NCI-H1694 (cell line): ENCODE data around the gene C9orf153.
"Not testable (repeated sequence)": the region's sequence is repeated elsewhere in the genome, so short reads cannot be mapped to it uniquely, and the experiment has no call there.

Experiments
- DNase-seq: peaks from one replicate; lab custom pipeline; 2025; lab: John Stamatoyannopoulos, UW

Gene C9orf153

DNA sequence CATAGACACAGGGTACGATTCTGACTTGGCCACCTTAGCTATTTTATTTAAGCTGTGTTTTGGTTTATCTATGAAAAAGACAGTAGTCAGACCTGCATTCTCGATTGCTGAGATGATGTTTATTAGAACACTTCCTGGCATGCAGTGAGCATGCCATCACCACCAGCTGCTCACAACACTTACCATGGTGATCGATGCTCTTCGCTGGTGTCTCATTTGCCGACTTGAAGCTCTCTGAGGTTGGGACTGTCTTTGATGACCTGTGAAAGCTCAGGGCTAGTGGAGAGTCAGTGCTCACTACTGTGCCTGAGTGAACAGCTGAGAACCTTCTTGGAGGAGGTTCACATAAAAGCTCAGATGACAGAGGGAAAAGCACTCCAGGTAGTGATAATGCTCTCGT, 4.4 kb upstream of the C9orf153 start:
- DNase-seq: no peak

DNA sequence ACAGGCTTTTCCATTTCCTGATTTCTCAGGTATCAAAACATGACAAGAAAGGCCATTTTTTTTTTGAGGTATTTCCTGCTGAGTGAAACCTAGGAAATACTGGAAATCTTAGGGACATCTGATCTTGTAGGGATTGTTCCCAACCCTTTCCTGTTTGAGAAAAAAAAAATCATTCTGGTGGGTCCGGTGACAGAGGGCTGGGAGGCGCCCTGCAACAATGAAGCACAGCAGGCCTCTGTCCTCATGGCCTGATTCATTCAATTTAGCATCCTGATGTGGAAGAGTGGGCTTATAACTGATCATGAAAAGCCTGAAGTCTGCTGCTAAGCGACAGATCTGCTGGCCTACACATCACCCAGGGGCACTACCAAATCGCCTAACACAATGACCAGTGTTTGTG, 3.0 kb upstream of the C9orf153 start:
- no peak for DNase-seq

DNA sequence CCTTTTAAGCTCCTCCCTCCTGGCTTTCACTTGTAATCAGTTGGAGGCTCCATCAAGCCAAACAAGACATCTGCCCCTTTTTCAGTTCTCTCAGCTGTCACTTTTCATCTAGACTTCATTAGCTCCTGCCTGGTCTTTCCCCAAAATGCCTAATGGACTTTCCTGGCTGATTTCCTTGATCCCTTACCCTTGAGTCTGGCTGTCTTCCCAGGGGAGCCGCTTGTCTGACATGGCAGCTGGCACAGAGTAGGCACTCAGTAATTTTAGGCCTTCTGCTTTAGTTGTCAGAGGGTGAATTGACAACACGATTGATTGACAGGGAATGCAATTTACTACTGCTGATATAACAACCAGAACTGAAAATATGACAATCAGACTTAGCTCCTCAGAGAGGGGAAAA, 2.1 kb downstream of the C9orf153 start:
- DNase-seq: peak; percentile 40

DNA sequence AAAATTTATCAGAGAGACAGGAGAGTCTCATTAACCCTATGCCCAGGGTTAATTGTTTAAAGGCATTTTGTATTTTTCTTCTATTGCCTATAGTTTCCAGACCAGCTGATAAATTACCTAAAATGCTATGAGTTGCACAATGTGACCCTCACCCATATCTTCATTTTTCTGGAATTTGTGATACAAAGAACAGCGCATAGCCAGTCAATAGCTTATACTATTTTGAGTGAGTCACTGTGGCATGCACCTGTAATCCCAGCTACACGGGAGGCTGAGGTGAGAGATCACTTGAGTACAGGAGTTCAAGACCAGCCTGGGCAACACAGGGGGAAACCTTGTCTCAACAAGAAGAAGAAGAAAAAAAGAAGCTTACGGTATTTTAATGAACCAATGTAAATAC, 2.8 kb downstream of the C9orf153 start:
- DNase-seq: no peak

DNA sequence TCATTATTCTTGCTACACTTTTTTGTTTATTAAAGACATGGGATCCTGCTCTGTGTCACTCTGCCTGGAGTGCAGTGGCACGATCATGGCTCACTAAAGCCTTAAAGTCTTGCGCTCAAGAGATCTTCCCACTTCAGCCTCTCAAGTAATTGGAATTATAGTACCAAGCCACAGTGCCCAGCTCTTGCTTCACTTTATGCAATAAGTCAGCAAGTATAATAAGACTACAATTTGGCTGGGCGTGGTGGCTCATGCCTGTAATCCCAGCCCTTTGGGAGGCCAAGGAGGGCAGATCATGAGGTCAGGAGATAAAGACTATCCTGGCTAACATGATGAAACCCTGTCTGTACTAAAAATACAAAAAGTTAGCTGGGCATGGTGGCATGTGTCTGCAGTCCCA, 5.9 kb downstream of the C9orf153 start:
- no peak for DNase-seq

DNA sequence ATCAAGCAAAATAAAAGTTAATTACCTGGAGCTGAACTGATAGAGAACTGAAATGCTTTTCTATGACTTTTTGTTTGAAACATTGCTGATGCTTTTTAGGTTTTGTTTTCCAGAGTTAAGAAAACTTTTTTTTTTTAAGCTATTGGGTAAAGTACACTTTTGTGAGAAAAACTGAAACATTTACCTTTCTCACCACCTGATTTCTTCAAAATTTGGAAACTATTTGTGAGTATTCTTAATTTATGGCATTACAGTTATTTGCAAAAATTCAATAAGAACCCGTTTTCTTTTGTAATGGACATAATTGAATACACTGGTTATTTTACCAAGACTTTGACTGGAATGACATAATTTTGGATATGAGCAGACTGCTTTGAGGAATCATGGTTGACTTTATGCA, 6.6 kb downstream of the C9orf153 start:
- DNase-seq: no peak

DNA sequence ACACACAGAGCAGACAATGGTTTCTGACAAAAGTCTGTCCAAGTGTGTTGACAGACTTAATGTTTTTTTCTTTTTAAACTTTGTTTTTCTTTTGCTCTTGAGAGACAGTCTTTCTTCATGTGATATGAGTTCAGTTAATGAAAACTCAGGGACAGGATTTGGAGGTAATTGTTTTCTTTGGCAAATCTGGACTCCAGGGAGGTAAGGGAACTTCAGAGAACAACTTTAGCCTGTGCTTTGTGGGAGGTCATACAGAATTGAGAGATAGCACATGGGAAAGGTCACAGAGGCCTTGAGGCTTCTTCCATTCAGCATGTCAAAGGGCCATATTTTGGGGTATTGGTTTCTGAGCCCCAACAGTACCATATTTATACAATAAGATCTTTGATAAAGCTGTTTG, 9.3 kb downstream of the C9orf153 start:
- no peak for DNase-seq

DNA sequence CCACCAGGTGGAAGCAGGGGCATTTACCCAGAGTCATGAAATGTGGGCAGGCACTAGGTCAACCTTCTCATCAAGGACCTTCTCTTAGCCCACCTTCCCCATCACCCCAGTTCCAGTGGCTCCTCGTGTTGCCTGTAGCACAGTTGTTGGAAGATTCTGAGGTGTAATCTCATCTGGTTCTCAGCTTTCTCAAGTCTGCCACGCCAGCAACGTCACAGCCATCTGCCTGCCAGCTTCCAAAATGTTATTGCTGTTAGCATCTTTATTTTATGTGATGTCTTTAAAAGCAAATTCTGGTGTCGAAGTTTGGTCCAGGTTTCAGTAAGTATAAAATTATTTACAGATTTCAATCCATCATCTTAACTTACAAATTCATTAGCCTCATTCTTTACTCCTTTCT, 10.7 kb downstream of the C9orf153 start:
- DNase-seq: no peak

DNA sequence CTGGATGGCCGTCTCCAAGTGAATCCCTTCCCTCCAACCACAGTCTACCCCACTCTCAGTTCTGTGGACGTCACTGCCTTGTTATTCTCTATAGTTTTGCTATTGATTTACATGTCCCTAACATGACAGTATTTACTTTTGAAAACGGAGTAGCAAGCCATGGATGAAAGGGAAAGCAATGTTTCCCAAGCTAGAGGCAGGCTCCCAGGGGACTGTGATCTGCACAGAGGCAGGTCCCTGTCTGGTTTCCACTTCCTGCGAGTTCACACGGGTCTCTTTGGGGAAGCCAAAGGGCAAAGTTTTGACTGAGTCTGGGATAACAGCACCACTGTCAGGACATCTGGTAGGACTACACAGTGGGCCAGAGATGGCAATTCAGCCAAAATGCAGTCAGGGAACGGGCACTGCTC, 12.7 kb downstream of the C9orf153 start:
- DNase-seq: no peak

DNA sequence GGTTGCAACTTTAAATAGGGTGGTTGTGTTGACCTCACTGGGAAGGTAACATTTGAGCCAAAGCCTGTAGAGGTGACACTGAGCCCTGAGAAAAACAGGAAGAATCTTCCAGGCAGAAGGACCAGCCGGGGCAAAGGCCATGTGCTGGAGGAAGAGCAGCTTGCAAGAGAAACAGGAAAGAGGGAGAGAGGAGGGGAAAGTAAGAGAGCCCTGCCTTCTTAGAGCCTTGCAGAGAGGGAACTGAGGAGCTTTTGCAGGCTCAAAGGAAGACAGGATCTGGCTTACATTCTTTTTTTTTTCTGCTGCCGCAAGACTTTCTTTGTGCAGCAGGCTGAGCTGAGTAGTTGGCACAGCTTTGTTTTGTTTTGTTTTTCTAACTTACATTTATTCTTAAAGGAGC, 17.4 kb downstream of the C9orf153 start:
- no peak for DNase-seq

DNA sequence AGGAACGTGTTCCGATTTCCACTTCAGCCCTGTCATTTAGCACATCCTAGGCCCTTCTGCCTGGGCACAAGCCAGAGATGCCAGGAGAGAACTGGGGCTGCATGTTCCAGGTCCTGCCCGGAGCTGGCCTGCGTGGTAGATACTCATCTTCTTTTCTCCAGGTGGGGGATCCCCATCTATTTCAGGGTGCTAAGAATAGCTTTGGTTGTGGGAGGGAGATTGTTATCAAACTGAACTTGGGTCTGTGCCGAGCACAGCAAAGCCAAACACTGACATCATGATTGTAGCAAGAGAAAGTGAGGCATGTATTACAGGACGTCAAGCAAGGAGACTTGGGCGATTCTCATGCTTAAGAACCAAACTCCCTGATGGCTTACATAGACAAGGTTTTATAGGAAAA, 18.2 kb downstream of the C9orf153 start:
- DNase-seq: no peak

DNA sequence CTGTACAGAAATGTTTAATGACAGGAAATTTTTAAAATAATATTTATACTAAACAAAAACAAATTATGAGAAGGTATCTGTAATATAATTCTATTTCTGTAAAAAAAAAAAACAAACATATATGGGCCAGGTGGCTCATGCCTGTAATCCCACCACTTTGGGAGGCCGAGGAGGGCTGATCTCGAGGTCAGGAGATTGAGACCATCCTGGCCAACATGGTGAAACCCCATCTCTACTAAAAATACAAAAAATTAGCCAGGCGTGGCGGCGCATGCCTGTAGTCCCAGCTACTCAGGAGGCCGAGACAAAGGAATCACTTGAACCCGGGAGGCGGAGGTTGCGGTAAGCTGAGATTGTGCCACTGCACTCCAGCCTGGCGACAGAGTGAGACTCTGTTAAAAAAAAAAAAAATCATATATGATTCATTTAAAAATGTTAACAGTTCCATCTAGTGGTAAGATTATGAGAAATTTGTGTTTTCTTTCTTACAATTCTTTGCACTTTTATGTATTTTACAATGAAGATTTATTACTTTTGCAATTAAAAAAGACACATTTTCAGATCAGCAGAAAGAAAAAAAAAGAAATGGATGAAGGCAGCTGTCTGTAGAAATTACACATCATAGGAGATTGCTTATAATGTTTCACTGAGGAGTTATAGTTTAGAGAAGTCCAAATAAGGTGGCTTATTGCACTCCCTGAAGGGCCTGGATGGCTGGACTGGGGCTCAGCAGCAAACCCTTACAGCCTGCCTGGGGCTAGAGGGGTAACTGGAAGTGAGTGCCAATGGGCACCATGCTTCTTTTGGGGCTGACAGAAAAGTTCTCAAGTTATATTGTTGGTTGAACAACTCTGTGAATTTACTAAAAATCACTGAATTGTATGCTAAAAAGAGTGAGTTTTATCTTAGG, 20.3 kb downstream of the C9orf153 start:
- DNase-seq: no peak

DNA sequence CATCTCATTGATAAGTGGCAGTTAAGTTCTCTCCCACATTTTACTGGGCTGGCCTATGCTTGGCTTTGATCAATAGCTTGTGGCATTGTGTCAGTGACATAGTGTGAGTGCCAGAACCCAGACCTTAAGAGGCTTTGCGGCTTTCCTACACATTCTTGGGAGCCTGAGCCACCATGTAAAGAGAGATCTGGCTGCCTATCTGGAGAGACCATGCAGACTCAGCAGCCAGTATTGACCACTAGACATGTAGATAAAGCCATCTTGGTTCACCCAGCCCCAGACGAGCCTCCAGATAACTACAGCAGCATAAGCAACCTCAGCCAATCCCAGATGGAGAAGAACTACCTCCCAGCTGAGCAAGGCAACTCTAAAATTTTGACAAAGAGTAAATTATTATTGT, 28.6 kb downstream of the C9orf153 start:
- no peak for DNase-seq

DNA sequence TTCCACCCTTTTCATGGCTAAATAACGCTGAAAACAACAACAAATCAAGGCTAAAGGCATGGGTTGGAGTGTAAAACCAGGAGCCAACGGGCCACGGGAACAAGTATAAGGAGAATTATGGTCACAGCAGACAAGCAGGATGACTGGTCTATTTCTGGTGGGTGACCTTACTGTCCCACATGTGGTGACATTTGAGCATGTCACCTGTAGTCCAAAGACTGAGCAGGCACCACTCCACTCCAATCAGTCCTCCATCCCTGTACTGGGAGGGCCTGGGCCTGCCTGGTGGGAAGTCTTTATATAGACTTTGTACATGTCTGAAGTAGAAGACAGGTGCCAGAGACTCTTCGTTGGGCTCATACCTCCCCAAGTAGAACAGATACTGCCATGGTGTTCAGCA, 36.8 kb downstream of the C9orf153 start:
- no peak for DNase-seq

DNA sequence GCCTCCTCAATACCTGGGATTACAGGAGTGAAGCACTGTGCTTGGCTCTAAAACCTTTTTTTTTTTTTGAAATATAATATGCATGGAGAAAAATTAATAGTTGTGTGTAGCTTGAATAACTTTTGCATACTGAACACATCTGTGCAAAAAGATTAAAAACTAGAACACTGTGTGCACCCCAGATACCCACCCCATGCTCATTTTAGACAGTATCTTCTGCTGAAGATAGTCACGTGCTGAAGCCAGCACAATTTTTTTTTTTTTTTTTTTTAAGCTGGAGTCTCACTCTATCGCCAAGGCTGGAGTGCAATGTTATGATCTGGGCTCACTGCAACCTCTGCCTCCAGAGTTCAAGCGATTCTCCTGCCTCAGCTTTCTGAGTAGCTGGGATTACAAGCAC, 39.9 kb downstream of the C9orf153 start:
- DNase-seq: no peak

DNA sequence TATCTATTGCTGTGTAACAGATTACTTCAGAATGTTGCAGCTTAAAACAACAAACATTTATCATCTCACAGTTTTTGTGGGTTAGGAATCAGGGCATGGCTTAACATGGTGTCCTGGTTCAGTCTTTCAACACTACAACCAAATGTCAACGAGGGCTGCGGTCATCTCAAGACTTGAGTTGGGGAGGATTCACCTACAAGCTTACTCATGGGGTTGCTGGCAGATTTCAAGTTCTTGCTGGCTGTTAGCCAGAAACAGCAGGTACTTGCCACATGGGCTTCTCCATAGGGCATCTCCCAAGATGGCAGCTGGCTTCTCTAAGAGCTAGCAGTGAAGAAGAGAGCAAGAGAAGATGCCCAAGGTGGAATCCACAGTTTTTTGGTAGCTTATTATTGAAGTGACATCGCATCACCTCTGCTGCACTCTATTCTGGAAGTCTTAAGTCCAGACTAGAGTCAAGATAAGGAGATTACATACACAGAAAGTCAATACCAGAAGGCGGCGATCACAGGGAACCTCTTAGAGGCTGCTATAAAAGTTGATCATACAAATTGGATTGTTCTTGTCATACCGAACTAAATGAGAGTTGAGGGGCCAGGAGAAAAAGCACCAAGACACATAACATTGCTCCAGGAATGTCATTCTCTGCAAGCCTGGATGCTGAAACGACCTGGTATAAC, 42.2 kb downstream of the C9orf153 start:
- DNase-seq: no peak

DNA sequence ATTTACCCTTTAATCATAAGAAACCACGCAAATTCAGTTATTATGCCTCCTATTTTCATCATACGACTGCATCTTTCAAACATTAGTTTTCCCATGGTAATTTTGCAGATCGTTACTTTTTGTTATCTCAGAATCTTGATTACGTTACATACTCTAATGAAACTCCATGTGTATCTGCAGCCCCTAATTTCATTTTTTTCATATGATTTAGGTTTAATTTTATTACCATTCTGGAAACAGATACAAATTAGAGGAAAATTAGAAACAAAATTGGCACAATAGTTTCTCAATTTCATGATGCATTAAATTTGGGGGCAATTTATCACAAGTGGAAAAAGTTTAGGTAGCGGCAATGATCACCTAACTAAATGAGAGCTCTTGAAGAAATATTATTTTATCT, 52.3 kb downstream of the C9orf153 start:
- DNase-seq: no peak

DNA sequence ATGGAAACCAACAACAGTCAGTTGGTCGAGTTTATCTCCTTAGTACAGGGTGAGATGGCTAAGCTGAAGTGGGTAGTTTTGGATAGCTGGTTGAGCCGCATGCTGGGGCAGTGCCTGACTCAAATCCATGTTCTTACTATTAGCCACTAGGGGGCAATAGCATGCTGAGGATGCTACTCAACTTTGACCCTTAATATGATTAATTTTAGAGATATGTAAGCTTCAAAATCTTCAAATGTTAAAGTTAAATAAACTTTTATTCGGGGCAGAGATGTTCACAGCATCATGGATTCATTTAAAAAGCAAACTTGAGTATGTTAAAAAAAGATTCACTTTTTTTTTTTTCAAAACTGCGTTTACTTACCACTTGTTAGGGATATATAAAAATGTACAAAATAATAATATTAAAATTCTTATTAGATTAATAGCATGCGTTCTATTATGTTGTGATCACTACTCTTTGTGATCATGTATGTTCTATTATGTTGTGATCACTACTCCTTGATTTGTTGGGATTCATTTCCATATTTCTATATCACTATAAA, 57.0 kb downstream of the C9orf153 start:
- DNase-seq: peak; percentile 10

DNA sequence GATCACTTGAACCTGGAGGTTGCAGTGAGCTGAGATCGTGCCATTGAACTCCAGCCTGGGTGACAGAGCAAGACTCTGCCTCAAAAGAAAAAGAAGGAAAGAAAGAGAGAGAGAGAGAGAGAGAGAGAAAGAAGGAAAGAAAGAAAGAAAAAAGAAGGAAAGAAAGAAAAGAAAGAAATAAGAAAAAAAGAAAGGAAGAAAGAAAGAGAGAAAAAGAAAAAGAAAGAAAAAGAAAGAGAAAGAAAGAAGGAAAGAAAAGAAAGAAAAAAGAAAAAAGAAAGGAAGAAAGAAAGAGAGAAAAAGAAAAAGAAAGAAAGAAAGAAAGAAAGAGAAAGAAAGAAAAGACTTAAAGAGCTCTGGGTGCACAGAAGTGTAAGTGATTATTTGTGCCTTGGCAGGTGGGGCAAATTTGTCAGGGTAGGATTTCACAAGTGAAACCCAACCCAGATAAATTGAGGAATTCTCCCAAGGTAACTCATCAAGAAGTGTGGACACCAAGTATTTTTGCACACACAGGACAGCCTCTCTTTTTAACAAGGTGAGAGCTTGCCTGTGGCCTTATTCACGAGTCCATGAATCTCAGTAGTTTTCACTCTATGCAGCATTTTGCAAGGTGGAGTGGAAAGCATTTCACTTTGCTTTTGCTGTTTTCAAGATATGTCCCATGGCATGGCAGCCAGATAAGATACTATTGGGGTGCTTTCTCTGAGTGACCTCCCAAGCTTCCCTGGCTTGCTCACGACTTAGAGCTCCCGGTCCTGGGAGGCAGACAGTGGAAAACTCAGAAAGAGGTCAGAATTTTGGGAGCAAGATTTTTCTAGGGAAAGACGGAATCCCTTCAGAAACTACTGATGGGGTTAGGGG, 57.8 kb downstream of the C9orf153 start:
- DNase-seq: no peak

DNA sequence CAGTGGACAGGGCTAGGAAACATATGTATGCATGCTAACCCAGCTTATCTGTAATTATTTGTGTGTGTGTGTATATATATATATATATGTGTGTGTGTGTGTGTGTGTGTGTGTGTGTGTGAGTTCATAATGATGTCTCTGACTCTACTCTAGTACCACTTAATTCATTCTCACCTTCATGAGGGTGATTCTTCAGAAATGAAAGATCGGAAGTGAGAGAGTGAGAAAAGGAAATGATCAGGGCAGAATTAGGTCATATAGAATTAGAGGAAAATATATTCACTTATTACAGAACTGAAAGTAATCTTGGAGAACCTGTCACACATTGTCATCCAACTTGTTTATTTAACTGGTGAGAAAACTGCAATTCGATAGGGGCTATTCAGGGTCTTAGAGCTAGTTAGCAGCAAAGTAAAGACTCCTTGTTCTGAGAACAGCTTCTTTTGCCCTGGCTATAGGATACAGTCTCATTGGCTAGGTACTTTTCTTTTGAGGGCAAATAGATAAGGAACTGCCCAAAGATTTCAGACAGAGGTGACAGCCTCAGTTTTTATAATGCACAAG, 58.8 kb downstream of the C9orf153 start:
- DNase-seq: no peak

DNA sequence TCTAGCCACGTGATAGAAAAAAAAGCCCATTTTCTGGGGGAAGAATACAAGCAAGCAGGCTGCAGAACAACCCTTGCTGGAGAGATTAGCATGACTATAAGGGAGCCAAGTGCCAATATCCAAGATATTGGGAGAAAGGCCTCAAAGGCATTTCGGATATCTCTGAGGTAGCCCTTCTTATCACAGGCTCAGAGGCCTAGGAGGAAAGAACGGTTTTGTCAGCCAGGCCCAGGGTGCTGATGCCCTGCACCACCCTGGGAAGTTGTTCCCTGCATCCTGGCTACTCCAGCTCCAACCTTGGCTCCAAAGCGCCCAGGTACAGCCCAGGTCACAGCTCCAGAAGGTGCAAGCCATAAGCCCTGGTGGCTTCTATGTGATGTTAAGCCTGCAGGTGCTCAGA, 66.4 kb downstream of the C9orf153 start:
- no peak for DNase-seq

DNA sequence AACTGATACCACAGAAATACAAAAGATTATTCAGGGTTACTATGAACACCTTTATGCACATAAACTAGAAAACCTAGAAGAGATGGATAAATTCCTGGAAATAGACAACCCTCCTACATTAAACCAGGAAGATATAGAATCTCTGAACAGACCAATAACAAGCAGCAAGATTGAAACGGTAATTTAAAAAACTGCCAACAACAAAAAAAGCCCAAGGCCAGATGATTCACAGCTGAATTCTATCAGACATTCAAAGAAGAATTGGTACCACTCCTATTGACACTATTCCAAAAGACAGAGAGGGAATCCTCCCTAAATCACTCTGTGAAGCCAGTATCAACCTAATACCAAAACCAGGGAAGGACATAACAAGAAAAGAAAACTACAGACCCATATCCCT, 68.8 kb downstream of the C9orf153 start:
- DNase-seq: not testable (repeated sequence)
